PC-9 (cell line): Measurements from ENCODE around the gene BORCS5.

Experiments used
- CTCF ChIP-seq: fragments of 200-600 bp; sonication (generic); conservative IDR thresholded peaks from 2 replicates; pipeline ENCODE4 v1.6.1; 2017; ENCODE audit warnings: mixed run types, antibody characterized with exemption, mild to moderate bottlenecking, moderate library complexity
- EZH2 ChIP-seq: fragments of 200-600 bp; sonication (generic); IDR thresholded peaks from 2 replicates; pipeline ENCODE4 v1.8.0; 2017; ENCODE audit warnings: antibody characterized with exemption, low read depth

GRCh38 chr12:12467688-12468261, 110.9 kb downstream of the BORCS5 start:
- no peak for TF ChIP-seq CTCF
- no peak for TF ChIP-seq EZH2
